PC-3 (cell line): ENCODE measurements around the gene PLEKHB2. TPM values are rescaled to one million over a fixed set of nuclear protein-coding genes. Genes with fewer than 3 reads are reported as not detected.

Experiments used
- ATAC-seq: fragments of 200-7000 bp; cut with Tn5 transposase; 2 replicates; pipeline ENCODE4 v1.9.1; 2020; ENCODE audit warnings: mild to moderate bottlenecking, moderate library complexity
- BruUV-seq: library from RNA; stranded (reverse); fragments of 400-500 nt; replicated peaks from 2 replicates; lab custom pipeline; 2021; lab: Mats Ljungman, UMichigan
- CTCF ChIA-PET: fragments of 300-600 bp; sonication (Branson Sonifier 250); formaldehyde crosslinking; loops from one replicate; lab custom pipeline; 2022; ENCODE audit warnings: antibody characterized with exemption; lab: Charles Lee
- POLR2A ChIA-PET: fragments of 300-600 bp; sonication (Branson Sonifier 250); formaldehyde crosslinking; loops from one replicate; lab custom pipeline; 2022; ENCODE audit warnings: antibody characterized with exemption; ENCODE audit not compliant: unreplicated experiment; lab: Charles Lee
- DNase-seq: peaks from one replicate; pipeline ENCODE4 v3.0.0-alpha.2; 2015
- H2AFZ ChIP-seq: fragments of 300-600 bp; sonication (generic); 2 replicates; pipeline ENCODE4 v1.6.0; 2016; ENCODE audit warnings: antibody characterized with exemption, low read length
- H3F3A ChIP-seq: fragments of 300-600 bp; sonication (generic); one replicate; pipeline ENCODE4 v1.6.0; 2017; ENCODE audit warnings: antibody characterized with exemption, low read length, control low read depth, mild to moderate bottlenecking; ENCODE audit not compliant: unreplicated experiment
- H3K27ac ChIP-seq: fragments of 300-600 bp; sonication (generic); 2 replicates; pipeline ENCODE4 v1.5.1; 2016; ENCODE audit warnings: mild to moderate bottlenecking, low read length
- H3K27me3 ChIP-seq: fragments of 300-600 bp; sonication (generic); 2 replicates; pipeline ENCODE4 v1.6.1; 2016; ENCODE audit warnings: low read length, mixed read lengths
- H3K36me3 ChIP-seq: fragments of 300-600 bp; sonication (generic); 2 replicates; pipeline ENCODE4 v1.6.1; 2016; ENCODE audit warnings: low read depth, mixed run types, low read length, mixed read lengths
- H3K4me1 ChIP-seq: fragments of 300-600 bp; sonication (generic); 2 replicates; pipeline ENCODE4 v1.5.1; 2016; ENCODE audit warnings: low read length; ENCODE audit not compliant: insufficient read depth
- H3K4me2 ChIP-seq: fragments of 300-600 bp; sonication (generic); 2 replicates; pipeline ENCODE4 v1.6.0; 2016; ENCODE audit warnings: low read length
- H3K4me3 ChIP-seq: fragments of 300-600 bp; sonication (generic); 2 replicates; pipeline ENCODE4 v1.5.1; 2016; ENCODE audit warnings: mild to moderate bottlenecking, low read length, mixed read lengths
- H3K79me2 ChIP-seq: fragments of 300-600 bp; sonication (generic); 2 replicates; pipeline ENCODE4 v1.6.1; 2017; ENCODE audit warnings: low read length, mixed read lengths
- H3K9ac ChIP-seq: fragments of 300-600 bp; sonication (generic); 2 replicates; pipeline ENCODE4 v1.6.0; 2016; ENCODE audit warnings: mild to moderate bottlenecking, low read length
- H3K9me2 ChIP-seq: fragments of 300-600 bp; sonication (generic); replicated peaks from 2 replicates; pipeline ENCODE4 v1.6.1; 2016; ENCODE audit warnings: mixed run types, low read length, mixed read lengths
- H3K9me3 ChIP-seq: fragments of 300-600 bp; sonication (generic); 2 replicates; pipeline ENCODE4 v1.6.1; 2016; ENCODE audit warnings: low read length, mixed read lengths
- H4K20me1 ChIP-seq: fragments of 300-600 bp; sonication (generic); 2 replicates; pipeline ENCODE4 v1.6.1; 2016; ENCODE audit warnings: low read length, mixed read lengths
- CTCF ChIP-seq: fragments of 300-600 bp; sonication (generic); conservative IDR thresholded peaks from 2 replicates; pipeline ENCODE4 v1.5.1; 2017; ENCODE audit warnings: antibody characterized with exemption, low read depth, mild to moderate bottlenecking, low read length
- EZH2 ChIP-seq: fragments of 300-600 bp; sonication (generic); IDR thresholded peaks from one replicate; pipeline ENCODE4 v1.6.1; 2017; ENCODE audit warnings: antibody characterized with exemption, mild to moderate bottlenecking, low read length; ENCODE audit not compliant: unreplicated experiment
- EZH2phosphoT487 ChIP-seq: fragments of 300-600 bp; sonication (generic); IDR thresholded peaks from 2 replicates; pipeline ENCODE4 v1.6.1; 2018; ENCODE audit warnings: mild to moderate bottlenecking, antibody characterized with exemption, low read length, borderline replicate concordance
- intact Hi-C: fragments of 100-400 bp; cut with micrococcal nuclease; formaldehyde crosslinking; loops from 2 replicates; pipeline ENCODE4 v1.9.0; 2023
- total RNA-seq: library from RNA; depleted of rRNA; stranded (reverse); fragments of >200 nt; gene quantifications from 2 replicates; pipeline ENCODE4 v1.2.3, GENCODE V29; 2014

PLEKHB2 gene
- total RNA-seq, 1 experiment from 2014 or later: 64.5 TPM

GRCh38 chr2:131125195-131125757 is 20.1 kb downstream of the PLEKHB2 start:
- CTCF ChIA-PET: no interaction called here
- H3K27me3 ChIP-seq: no peaks in the 10 kb centered on the region
- H3K36me3 ChIP-seq: peaks cover 58% of the 10 kb centered on the region
- no peak overlapping the region for H3K4me2 ChIP-seq
- H3K9me2 ChIP-seq: no peaks in the 10 kb centered on the region
- ATAC-seq (no peak), DNase-seq (no peak)
- H3K4me3 ChIP-seq: no peak overlapping the region
- no peak overlapping the region for H3K9ac ChIP-seq
- peaks cover 18% of the 10 kb centered on the region for H4K20me1 ChIP-seq
- POLR2A ChIA-PET: no interaction called here
- intact Hi-C loops: no loop called here
- no peaks in the 10 kb centered on the region for H3K9me3 ChIP-seq
- H3K4me1 ChIP-seq: peaks cover 7% of the 10 kb centered on the region
- no peak for TF ChIP-seq EZH2phosphoT487
- no peak for TF ChIP-seq CTCF
- no peak for TF ChIP-seq EZH2
- no peak overlapping the region for H3K27ac ChIP-seq
- H3F3A ChIP-seq: no peaks in the 10 kb centered on the region
- H2AFZ ChIP-seq: no peak overlapping the region
- peaks cover 35% of the 10 kb centered on the region for H3K79me2 ChIP-seq
- BruUV-seq: no TSS peak

- TF ChIP-seq EZH2 (no peak), EZH2phosphoT487 (no peak), CTCF (no peak)
- no peak overlapping the region for H3K9ac ChIP-seq
- ChIA-PET POLR2A (no interaction called here), CTCF (no interaction called here)
- intact Hi-C loops: no loop called here
- no peak overlapping the region for H3K4me3 ChIP-seq
- BruUV-seq: no TSS peak
- no peak for DNase-seq
- H3K36me3 ChIP-seq: peaks cover 67% of the 10 kb centered on the region
- no peaks in the 10 kb centered on the region for H3K9me2 ChIP-seq
- H3K27ac ChIP-seq: no peak overlapping the region
- no peaks in the 10 kb centered on the region for H3K9me3 ChIP-seq
- ATAC-seq: no peak
- H3K4me2 ChIP-seq: no peak overlapping the region
- H3K27me3 ChIP-seq: no peaks in the 10 kb centered on the region
- H4K20me1 ChIP-seq: 0 out of 2 replicates have a peak, but pooled peaks cover 12% of the 10 kb centered on the region
- no peak overlapping the region for H2AFZ ChIP-seq
- H3K4me1 ChIP-seq: no peaks in the 10 kb centered on the region
- peaks cover 28% of the 10 kb centered on the region for H3K79me2 ChIP-seq
- H3F3A ChIP-seq: no peaks in the 10 kb centered on the region
Measured at GRCh38 chr2:131126436-131126835, 21.3 kb downstream of the PLEKHB2 start.

- H3K27me3 ChIP-seq: no peaks in the 10 kb centered on the region
- H3K4me2 ChIP-seq: no peak overlapping the region
- peaks cover 69% of the 10 kb centered on the region for H3K36me3 ChIP-seq
- H3K4me3 ChIP-seq: no peak overlapping the region
- H3K9ac ChIP-seq: no peak overlapping the region
- H3F3A ChIP-seq: no peaks in the 10 kb centered on the region
- 0 out of 2 replicates have a peak, but pooled peaks cover 12% of the 10 kb centered on the region for H4K20me1 ChIP-seq
- intact Hi-C loops: no loop called here
- no peaks in the 10 kb centered on the region for H3K4me1 ChIP-seq
- H3K9me2 ChIP-seq: no peaks in the 10 kb centered on the region
- ATAC-seq (no peak), DNase-seq (no peak)
- BruUV-seq: no TSS peak
- no peak overlapping the region for H2AFZ ChIP-seq
- H3K27ac ChIP-seq: no peak overlapping the region
- H3K9me3 ChIP-seq: no peaks in the 10 kb centered on the region
- TF ChIP-seq EZH2: no peak
- ChIA-PET POLR2A (no interaction called here), CTCF (no interaction called here)
- peaks cover 26% of the 10 kb centered on the region for H3K79me2 ChIP-seq
Measured at GRCh38 chr2:131127076-131127475, 21.9 kb downstream of the PLEKHB2 start.
